ENCODE data around the gene PJA1. TPM values are rescaled to one million over a fixed set of nuclear protein-coding genes. Genes with fewer than 3 reads are reported as not detected.

PJA1 gene
- total and polyA plus RNA-seq, 7 donors: 3.5 to 13.4 (median 7.4) TPM

- Histone ChIP-seq H3K36me3 (ENCODE audit: insufficient read depth in 1 of 2, low read depth in 1 of 2) (no peaks in the 10 kb centered on the region), H3K4me1 (no peaks in the 10 kb centered on the region), H3K9me3 (no peaks in the 10 kb centered on the region), H3K27ac (no peak overlapping the region), H3K27me3 (ENCODE audit: insufficient read depth in 3 of 3, low read length in 2 of 3) (peaks cover 0 to 25% (median 0%) of the 10 kb centered on the region in 3 donors), H3K4me3 (no peak overlapping the region)
- WGBS, 3 donors: 70 to 86% (median 75%) methylated on average over 7 to 8 of the region's 8 CpGs
- ATAC-seq (no peak), DNase-seq (no peak)
- TF ChIP-seq CTCF (IDR thresholded peaks at IDR 0.05): no peak
- intact Hi-C loops (cut with DNase I): no loop called here
Measured at GRCh38 chrX:69123481-69123880, 41.8 kb downstream of the PJA1 start.

GRCh38 chrX:69121321-69122000 lies 43.8 kb downstream of the PJA1 start:
- Histone ChIP-seq H3K9me3 (no peaks in the 10 kb centered on the region), H3K36me3 (ENCODE audit: insufficient read depth in 1 of 2, low read depth in 1 of 2) (no peaks in the 10 kb centered on the region), H3K27ac (no peak overlapping the region), H3K4me3 (no peak overlapping the region), H3K27me3 (ENCODE audit: insufficient read depth in 3 of 3, low read length in 2 of 3) (peaks cover 0 to 24% (median 0%) of the 10 kb centered on the region in 3 donors), H3K4me1 (no peaks in the 10 kb centered on the region)
- DNase-seq: no peak
- no peak for ATAC-seq
- 73 to 84% (median 82%) methylated on average over 9 to 11 of the region's 11 CpGs for WGBS, 3 donors
- intact Hi-C loops (cut with DNase I): no loop called here
- no peak for TF ChIP-seq CTCF (IDR thresholded peaks at IDR 0.05)

DNA sequence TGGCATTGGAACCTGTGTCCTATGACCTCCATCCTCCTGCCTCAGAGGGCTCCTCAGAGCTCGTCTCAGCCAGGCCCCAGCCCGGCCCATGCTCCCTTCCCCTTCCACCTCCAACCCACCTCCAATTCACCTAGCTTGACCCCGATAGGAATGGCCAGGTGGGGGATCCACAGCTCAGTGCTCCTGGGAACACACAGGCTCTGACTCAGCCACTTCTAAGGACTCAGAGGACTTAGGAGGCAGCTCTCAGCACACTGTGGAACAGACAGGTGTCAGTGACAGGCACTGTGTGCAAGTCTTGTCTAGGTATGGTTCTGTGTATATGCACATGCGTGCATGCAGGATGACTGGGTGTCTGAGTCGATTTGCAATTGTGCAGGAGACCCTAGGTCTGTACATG lies 44.8 kb downstream of the PJA1 start:
- H3K27me3 ChIP-seq (ENCODE audit: insufficient read depth in 3 of 3, low read length in 2 of 3): peaks cover 0 to 23% (median 0%) of the 10 kb centered on the region in 3 donors
- DNase-seq (no peak), ATAC-seq (no peak)
- TF ChIP-seq CTCF (IDR thresholded peaks at IDR 0.05): no peak
- WGBS, 3 donors: 82 to 89% (median 89%) methylated on average over 5 of the region's 5 CpGs
- no peaks in the 10 kb centered on the region for H3K36me3 ChIP-seq (ENCODE audit: insufficient read depth in 1 of 2, low read depth in 1 of 2)
- no peak overlapping the region for H3K27ac ChIP-seq
- no peaks in the 10 kb centered on the region for H3K9me3 ChIP-seq
- no peaks in the 10 kb centered on the region for H3K4me1 ChIP-seq
- no peak overlapping the region for H3K4me3 ChIP-seq
- intact Hi-C loops (cut with DNase I): no loop called here

DNA sequence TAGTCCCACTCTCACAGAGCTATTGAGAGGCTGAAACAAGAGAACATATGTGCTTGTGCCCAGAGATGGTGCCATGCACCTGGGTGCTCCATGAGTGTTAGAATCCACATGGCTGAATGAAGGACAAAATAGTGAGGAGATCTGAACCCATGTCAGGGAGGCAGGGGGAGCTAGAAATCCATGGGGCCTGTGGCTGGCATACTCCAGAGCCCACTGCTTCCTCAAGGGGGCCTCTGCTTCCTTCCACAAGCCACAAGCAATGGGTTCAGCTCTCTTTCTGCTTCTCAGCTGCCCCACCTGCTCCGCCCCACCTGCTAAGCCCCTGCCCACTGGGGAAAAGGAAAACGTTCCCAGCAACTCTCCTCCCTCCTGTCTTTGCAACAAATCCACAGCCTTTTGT lies 46.1 kb downstream of the PJA1 start:
- no peaks in the 10 kb centered on the region for H3K36me3 ChIP-seq (ENCODE audit: insufficient read depth in 1 of 2, low read depth in 1 of 2)
- no peak for TF ChIP-seq CTCF (IDR thresholded peaks at IDR 0.05)
- DNase-seq: no peak
- ATAC-seq: no peak
- WGBS, 3 donors: 57 to 96% (median 64%) methylated on average over 2 of the region's 2 CpGs
- no peaks in the 10 kb centered on the region for H3K9me3 ChIP-seq
- no peaks in the 10 kb centered on the region for H3K4me1 ChIP-seq
- peaks cover 0 to 23% (median 0%) of the 10 kb centered on the region in 3 donors for H3K27me3 ChIP-seq (ENCODE audit: insufficient read depth in 3 of 3, low read length in 2 of 3)
- no peak overlapping the region for H3K27ac ChIP-seq
- intact Hi-C loops (cut with DNase I): no loop called here
- H3K4me3 ChIP-seq: no peak overlapping the region
